GM19438 (cell line): ENCODE results near the gene ERAS.

ENCODE experiments used
- ATAC-seq: cut with Tn5 transposase; IDR thresholded peaks from one replicate; pipeline ENCODE4 v1.9.1; 2021; ENCODE audit warnings: low read depth; ENCODE audit not compliant: unreplicated experiment

The ERAS gene, protein sequence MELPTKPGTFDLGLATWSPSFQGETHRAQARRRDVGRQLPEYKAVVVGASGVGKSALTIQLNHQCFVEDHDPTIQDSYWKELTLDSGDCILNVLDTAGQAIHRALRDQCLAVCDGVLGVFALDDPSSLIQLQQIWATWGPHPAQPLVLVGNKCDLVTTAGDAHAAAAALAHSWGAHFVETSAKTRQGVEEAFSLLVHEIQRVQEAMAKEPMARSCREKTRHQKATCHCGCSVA

DNA sequence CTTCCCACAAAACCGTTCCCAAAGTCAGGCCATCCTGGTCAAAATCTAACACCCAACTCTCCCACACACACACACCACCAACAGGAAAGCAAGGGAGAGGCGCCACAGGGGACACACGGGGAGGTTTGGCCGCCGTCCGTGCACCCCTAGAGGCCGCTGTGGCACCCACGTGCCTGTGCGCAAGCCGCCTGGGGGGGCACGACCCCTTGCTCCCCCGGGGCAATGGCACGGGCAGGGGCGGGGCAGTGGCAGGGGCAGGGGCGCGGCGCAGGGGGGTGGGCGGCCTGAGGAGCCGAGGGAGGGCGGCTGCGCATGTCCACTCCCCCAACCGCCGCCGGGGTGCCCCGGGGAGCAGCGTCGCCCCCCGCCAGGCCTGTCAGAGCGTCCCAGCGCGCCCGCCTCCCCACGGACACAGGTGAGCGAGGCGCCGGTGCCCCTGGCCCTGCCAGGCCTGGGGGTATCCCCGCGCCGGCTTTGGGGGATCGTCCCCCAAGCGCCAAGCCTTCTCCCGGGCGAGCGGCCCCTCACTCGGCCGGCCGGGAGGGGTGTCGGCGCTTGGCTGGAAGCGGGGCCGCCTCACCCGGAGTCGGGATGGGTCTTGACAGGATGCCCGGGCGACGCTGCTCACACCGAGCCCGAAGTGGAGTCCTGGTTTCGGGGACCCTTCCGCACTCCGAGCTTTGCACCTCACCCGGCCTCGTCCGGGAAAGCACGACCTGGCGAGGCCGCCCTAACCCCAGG lies at the start of gene ERAS:
Gene ERAS, plus strand, starts transcription at position 379 of the 741 bp plus-strand sequence. CDS start 2,611 bp downstream, outside the sequence.
- no peak for ATAC-seq

DNA sequence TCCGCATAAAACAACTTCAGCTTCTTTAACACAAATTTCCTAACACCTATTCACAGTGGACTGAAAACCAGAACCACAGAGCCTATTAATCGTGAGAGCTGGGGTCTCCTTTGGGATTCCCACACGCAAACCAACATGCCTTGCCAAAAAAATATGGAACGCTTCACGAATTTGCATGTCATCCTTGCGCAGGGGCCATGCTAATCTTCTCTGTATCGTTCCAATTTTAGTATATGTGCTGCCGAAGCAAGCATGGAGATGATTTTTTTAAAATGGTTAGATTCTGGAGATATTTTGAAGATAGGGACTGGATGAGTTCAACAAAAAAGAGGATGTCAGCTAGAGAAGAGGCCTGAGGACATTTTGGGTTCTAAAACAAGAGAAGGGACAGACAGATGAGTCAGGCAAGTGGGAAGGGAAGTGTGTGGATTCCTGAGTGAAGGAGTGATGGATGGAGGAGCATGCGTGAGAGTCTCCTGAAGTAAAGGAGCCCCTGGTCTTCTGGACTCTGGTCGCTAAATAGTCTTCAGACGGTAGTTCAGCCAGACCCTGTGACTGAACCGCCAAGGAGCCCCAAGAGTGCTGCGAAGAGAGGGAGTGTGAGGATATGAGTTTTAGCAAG lies 49.4 kb upstream of the ERAS start:
- no peak for ATAC-seq

DNA sequence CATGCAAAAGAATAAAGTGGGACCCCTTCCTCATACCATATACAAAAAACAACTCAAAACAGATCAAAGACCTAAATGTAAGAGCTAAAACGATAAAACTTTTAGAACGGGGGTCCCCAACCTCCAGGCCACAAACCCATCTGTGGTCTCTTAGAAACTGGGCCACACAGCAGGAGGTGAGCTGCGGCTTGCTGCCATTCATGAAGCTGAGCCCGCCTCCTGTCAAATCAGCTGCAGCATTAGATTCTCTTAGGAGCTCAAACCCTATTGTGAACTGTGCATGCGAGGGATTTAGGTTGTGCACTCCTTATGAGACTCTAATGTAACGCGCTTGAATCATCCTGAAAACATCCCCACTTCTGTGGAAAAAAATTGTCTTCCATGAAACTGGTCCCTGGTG lies 46.9 kb upstream of the ERAS start:
- no peak for ATAC-seq

DNA sequence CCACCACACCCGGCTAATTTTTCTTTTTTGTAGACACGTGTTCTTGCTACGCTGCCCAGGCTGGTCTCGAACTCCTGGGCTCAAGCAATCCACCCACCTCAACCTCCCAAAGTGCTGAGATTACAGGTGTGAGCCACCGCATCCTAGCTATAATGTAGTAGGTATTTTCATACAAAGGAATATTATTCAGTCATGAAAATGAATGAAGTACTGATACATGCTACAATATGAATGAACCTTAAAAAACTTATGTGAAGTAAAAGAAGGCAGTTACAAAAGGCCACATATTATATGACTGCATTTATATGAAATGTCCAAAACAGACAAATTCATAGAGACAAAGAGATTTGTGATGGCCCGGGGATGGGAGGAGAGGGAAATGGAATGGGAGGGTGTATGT lies 44.6 kb upstream of the ERAS start:
- no peak for ATAC-seq

DNA sequence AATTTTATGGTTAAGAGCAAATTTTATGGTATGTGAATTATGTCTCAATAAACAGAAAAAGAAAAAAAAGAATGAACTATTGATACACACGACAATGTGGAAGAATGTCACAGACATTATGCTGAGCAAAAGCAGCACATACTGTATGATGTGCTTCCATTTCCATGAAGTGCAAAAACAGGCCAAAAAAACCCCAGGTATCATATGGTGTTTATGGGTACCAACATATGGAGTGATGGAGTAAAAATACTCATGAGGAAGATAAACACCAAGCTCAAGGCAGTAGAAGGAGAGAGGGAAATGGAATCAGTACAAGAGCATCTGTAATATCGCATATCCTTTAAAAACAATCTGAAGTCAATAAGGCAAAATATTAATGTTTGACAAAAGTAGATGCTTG lies 44.1 kb upstream of the ERAS start:
- no peak for ATAC-seq

DNA sequence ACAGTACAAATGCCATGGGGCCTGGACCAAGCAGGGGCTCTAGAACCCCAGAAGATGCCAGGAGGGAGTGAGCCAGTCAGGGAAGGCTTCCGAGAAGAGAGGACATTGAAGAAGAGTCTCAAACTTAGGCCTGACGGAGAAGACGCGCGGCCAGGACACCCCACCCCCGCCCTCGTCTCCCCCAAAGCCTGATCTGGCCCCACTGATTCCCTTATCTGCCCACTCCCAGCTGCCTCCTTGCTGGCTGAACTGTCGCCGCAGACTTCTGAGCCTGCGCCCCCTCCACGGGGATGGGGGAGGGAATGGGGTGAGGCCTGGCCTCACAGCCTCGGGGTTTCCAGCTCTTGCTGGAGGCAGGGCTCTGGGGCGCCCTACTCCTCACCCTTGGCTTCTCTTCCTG lies 43.5 kb upstream of the ERAS start:
- ATAC-seq = no peak

DNA sequence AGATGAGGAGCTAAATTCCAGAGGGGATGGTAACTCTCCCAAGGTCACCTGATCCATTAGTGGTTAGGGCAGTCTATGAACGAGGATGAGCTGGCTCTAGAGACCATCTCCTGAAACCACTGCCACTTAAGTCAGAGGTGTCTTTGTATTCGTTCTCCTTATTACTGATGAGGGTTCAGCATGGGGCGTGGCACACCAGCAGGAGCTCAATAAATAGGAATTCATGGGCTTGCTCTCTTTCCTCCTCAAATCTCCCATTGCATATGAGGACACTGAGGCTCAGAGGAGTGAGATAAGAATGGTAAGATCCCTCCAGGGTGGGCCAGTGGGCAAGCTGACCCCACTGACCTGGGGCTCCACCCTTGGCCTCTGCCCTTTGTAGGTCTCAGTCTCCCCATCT lies 41.6 kb upstream of the ERAS start:
- ATAC-seq = no peak

DNA sequence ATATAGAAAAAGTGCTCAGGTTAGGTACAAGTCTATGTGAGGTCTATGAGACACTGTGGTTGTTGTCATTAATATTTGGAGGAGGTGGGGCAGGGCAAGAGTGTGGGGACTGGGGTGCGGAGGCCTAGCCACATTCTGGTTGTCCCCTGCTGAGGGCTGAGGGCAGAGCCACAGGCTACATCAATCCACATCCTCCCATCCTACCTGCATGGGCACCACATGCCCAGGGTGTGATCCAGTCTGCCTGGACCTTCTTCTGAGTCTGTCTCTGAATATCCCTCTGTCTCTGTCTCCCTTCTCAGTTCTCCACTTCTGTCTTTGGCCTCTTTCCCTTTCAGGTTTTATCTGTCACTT lies 41.1 kb upstream of the ERAS start:
- ATAC-seq = no peak

DNA sequence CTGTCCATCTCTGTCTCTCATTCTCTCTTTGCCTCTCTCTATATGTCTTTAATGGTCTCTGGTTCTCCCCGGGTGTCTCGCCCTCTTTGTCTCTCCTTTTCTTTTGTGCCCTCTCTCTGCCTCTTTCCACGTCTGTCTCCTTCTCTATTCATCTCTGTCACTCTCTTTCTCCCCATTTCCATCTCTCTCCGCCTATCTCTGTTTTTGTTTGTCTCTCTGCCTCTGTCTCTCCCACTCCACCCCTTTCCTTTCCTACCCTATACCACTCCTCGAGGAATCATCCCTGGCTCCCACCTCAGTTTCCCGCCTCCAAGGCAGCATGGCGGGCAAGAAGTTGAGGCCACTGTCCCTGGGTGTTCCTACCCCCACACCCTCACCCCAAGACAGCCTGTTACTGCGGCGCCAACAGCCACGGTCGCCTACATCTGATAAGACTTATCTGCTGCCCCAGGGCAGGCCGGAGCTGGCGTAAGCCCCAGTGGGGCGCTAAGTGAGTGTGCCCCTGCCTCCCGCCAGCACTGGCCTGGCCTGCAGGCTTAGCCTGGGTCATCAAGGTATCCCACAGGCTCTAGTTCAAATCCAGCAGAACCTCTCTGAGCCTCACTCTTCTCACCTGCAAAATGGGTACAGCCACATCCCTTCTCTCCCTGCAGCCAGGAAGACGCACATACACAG lies 40.6 kb upstream of the ERAS start:
- no peak for ATAC-seq

DNA sequence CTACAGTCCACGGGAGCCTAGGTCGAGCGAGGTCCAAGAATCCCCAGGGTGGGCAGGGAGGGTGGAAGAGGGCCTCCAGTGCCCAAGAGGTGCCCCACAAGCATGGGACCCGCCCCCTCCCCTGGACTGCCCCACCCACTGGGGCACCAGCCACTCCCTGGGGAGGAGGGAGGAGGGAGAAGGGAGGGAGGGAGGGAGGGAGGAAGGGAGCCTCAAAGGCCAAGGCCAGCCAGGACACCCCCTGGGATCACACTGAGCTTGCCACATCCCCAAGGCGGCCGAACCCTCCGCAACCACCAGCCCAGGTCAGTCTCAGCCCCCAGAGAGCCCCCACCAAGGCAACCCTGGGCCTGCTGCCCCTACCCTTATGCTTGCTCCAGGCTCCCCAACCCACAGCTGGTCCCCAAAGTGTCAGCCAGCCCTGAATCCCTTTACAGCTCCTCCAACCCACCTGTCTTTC lies 39.9 kb upstream of the ERAS start, which contains the start of gene GATA1:
Gene GATA1, plus strand, starts transcription at position 250 of the 460 bp plus-strand sequence. CDS start 4,520 bp downstream, outside the sequence.
- no peak for ATAC-seq

DNA sequence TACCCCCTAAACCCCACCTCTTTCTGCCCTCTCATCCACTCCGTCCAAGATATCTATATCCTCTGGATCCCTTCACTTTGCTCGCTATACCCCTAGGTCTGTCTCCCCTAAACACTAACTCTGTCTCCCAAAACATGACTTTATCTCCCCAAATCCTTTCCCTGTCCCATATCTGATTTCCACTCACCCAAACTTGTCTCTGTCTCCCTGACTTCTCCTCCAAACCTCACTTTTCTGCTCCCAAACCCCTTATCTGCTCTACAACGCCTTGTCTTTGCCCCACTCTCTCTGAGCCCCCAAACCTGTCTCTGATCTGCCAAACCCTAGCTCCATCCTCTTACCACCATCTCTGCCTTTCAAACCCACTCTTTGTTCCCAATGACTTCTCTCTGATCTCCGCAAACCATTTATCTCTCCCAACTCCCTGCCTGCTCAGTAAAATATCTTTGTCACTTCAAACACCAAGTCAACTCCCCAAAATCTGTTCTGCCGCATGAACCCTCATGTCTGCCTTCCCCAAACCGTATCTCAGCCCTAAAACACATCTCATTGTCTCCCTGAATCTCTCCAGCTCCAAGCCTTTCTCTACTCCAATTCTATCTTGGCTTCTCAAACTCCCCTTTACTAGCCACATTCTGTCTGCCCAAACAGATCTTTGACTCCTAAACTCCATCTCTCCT lies 39.3 kb upstream of the ERAS start:
- no peak for ATAC-seq

DNA sequence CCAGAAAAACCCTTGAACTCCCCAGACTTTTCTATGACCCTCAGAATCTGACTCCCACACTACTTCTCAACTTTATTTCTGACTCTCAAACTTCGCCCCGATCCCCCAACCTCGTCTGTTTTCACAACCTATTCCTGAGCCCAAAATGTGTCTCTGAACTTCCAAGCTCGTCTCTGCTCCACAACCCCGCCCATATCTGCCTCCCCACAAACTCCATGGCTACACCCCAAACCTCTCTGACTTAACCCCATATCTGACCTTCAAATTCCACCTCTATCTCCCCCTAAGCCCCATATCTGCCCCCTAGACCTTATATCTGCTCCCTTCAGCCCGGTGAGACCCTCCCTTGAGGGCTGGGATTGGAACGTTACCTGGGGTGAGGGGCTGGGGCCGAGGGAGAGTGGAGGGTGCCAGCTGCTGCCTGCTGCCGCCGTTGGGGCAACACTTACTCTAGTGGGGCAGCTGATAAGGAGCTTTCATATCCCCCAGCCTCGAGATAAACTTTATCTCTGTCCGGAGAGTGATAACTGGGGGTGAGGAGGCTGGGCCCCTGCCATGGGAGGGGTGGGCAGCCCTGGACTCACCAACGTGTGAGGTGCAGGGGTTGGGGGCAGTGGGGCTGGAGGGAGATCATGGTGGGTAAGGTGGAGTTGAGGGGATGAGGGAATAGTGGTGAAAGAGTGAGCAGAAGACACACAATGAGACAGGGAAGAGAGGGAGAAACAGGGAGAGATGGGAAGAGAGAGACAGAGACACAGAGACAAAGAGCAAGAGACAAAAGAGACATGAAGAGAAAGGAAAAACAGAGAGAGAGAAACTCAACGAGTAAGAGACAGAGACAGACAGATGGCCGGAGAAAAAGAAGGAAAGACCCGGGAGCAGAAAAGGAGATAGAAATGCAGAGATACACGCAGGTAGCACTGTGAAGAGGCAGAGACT lies 38.5 kb upstream of the ERAS start:
- no peak for ATAC-seq

DNA sequence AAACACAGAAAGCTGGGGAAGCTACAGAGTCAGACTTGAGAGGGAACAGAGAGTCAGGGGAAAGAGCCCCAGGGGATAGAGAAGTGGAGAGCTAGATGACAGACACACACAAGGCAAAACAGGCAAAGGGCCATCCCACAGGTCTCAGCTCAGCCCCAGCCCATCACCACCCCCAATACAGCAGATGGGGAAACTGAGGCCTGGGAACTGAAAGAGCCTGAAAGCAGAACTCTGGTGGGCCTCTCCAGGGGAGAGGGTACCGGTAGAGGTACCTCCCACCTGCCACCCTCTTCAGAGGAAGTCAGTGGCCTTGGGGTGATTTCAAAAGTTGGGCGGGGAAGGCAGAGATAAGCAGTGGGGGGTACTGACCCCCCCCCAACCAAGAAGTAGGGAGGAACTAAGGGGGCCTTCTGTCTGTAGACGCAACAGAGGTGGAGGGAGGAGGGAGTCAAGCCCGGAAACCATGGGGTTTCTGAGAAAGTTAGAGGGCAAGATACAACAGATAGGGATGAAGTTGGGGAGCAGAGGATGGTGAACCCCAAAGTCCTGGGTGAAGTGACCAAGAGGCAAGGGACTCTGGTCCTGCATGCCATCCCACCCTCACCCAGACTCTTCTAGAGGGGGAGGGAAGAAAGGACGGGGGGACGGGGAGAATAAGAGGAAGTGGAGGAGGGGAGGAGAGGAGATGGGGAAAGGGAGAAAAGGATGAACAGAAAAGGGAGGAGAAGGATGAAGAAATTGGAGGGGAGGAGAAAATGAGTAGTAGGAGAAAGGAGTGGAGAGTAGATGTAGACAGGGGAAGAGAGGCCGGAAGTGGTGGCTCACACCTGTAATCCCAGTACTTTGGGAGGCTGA lies 36.7 kb upstream of the ERAS start:
- no peak for ATAC-seq

DNA sequence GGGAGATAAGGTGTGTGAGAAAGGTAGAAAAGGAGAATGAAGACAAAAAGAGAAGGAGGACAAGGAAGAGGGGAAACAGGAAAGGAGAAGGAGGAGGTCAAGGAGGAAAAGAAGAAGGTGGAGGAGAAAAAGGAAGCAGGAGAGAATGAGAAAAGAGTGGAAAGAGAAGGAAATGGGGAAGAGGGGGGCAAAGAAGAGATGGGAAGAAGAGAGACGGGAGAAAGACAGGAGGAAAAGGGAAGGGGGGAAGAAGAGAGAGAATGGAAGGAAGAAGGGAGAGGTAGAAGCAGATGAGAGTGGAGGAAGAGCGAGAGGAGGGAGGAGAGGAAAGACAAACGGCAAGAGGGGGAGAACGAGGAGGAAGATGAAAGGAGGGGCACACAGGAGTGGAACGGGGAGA lies 35.8 kb upstream of the ERAS start:
- ATAC-seq = no peak

DNA sequence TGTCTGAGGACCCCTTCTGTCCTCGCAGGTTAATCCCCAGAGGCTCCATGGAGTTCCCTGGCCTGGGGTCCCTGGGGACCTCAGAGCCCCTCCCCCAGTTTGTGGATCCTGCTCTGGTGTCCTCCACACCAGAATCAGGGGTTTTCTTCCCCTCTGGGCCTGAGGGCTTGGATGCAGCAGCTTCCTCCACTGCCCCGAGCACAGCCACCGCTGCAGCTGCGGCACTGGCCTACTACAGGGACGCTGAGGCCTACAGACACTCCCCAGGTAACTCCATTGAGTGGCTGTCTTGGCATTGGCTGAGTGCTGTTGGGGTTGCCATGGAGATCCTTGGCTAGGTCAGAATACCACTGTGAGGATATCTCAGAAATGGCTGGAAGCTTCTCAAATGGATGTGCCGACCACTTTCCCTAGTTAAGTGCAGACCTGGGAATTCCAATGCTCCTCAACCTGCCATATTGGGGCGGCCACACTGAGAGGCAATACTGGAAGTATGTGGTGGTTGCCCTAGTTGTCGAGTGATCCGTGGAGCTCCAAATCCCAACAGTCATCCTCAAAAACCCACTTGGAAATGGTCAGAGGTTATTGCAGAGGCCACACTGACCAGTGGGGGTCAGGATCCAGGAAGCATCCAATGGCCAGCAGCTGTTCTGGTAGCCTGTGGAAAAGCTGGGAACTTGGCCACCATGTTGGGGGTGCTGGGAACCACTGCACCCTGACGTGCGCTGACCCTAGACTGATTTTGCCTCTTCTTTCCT lies 35.1 kb upstream of the ERAS start:
- ATAC-seq = no peak

DNA sequence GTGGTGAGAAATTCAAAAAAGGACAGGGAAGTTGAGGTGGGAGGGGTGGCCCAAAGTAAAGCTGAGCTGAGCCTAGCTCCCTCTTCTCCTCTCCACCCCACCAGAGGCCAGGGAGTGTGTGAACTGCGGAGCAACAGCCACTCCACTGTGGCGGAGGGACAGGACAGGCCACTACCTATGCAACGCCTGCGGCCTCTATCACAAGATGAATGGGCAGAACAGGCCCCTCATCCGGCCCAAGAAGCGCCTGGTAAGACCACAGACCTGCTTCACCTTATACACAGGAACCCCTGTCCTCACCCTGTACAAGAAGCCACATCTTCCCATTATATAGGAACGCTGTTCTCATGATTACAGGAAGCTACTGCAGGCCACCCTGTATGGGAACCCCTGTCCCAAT lies 34.1 kb upstream of the ERAS start:
- no peak for ATAC-seq

DNA sequence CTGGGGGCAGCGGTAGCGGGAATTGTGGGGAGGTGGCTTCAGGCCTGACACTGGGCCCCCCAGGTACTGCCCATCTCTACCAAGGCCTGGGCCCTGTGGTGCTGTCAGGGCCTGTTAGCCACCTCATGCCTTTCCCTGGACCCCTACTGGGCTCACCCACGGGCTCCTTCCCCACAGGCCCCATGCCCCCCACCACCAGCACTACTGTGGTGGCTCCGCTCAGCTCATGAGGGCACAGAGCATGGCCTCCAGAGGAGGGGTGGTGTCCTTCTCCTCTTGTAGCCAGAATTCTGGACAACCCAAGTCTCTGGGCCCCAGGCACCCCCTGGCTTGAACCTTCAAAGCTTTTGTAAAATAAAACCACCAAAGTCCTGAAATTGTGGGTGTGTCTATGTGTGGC lies 32.4 kb upstream of the ERAS start:
- no peak for ATAC-seq

DNA sequence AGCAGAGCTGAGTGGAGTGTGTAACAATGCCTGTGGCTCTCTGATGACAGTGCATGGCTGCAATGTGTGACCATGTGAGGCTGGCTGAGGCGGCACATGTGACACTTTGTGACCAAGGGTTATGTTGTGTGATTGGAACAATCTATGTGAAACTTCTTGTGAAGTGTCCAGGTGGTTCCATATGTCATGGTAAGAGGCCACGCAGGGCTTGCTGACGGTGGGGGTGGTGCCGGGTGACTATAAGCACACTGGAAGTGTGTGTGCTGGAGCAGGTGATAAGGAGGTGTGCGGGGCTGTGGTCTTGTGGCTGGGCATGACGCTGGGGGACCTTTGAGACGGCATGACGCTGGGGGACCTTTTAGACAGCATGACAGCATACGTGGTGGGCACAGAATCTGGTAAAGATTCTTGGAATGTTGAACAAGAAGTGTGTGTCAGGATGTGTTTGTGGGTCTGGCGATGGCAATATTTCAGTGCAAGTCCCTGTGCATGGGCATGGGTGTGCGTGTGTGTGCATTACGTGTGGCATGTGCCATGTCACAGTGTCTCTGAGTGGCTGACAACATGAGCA lies 31.9 kb upstream of the ERAS start:
- no peak for ATAC-seq
